ENCODE measurements around the gene CGAS.

- TF ChIP-seq ZNF639 (CRISPR knock-in tag; conservative IDR thresholded peaks at IDR 0.05) (no peak), GABPB1 (CRISPR knock-in tag; IDR thresholded peaks at IDR 0.05) (no peak), ZNF564 (CRISPR knock-in tag; IDR thresholded peaks at IDR 0.05) (no peak), POLR2A (IDR thresholded peaks at IDR 0.05; ENCODE audit: insufficient read depth in 1 of 2, low read depth in 2 of 2, low read length in 2 of 2) (no peak), PBX3 (CRISPR knock-in tag; IDR thresholded peaks at IDR 0.05; ENCODE audit: borderline replicate concordance) (no peak), ZNF234 (CRISPR knock-in tag; conservative IDR thresholded peaks at IDR 0.05) (no peak), ZC3H13 (CRISPR knock-in tag; IDR thresholded peaks at IDR 0.05) (no peak), ATRX (CRISPR knock-in tag; IDR thresholded peaks at IDR 0.05; ENCODE audit: borderline replicate concordance) (no peak), NFIB (CRISPR knock-in tag; IDR thresholded peaks at IDR 0.05; ENCODE audit: borderline replicate concordance) (no peak), CTCF (CRISPR knock-in tag; IDR thresholded peaks at IDR 0.05) (no peak), HOXA7 (CRISPR knock-in tag; IDR thresholded peaks at IDR 0.05) (no peak), NR0B2 (CRISPR knock-in tag; IDR thresholded peaks at IDR 0.05) (no peak), CEBPB (IDR thresholded peaks at IDR 0.05; ENCODE audit: borderline replicate concordance, low read depth, low read length) (no peak)
These were observed 30.6 kb downstream of the CGAS start for GRCh38 chr6:73421534-73421933.
